ENCODE data around the gene DOP1B. TPM values are rescaled to one million over a fixed set of nuclear protein-coding genes. Genes with fewer than 3 reads are reported as not detected.
A peak's percentile ranks its signal among the peaks of the same experiment; 100 is the strongest.
"Not testable (repeated sequence)": the region's sequence is repeated elsewhere in the genome, so short reads cannot be mapped to it uniquely, and the experiment has no call there.

The DOP1B gene
- total RNA-seq, 1 donor from 2014 or later = 5.9 TPM

GRCh38 chr21:36134803-36135390 lies 21.7 kb upstream of the DOP1B start, which contains the start of gene CBR3:
Gene CBR3, plus strand, starts transcription at chr21:36135079. Its CDS starts 114 bp downstream, at chr21:36135193.
- no peak for DNase-seq (ENCODE audit: low read depth, low spot score)

GRCh38 chr21:36135391-36136102 lies 21.1 kb upstream of the DOP1B start:
- no peak for DNase-seq (ENCODE audit: low read depth, low spot score)

GRCh38 chr21:36139791-36140190 lies 16.8 kb upstream of the DOP1B start:
- not testable (repeated sequence) for DNase-seq (ENCODE audit: low read depth, low spot score)

GRCh38 chr21:36141513-36141925 lies 15.1 kb upstream of the DOP1B start:
- DNase-seq (ENCODE audit: low read depth, low spot score) = no peak

GRCh38 chr21:36144233-36144632 lies 12.4 kb upstream of the DOP1B start:
- DNase-seq (ENCODE audit: low read depth, low spot score) = not testable (repeated sequence)

- no peak for DNase-seq (ENCODE audit: low read depth, low spot score)
Observed at GRCh38 chr21:36145259-36145658, 11.4 kb upstream of the DOP1B start.

GRCh38 chr21:36147911-36148310 lies 8.7 kb upstream of the DOP1B start:
- no peak for DNase-seq (ENCODE audit: low read depth, low spot score)

- no peak for DNase-seq (ENCODE audit: low read depth, low spot score)
Observed at GRCh38 chr21:36148886-36149285, 7.7 kb upstream of the DOP1B start.

GRCh38 chr21:36149788-36150711 lies 6.6 kb upstream of the DOP1B start:
- DNase-seq (ENCODE audit: low read depth, low spot score) = no peak

GRCh38 chr21:36155603-36156338 lies 853 bp upstream of the DOP1B start:
- DNase-seq (ENCODE audit: low read depth, low spot score) = no peak

- peak; percentile 96 for DNase-seq (ENCODE audit: low read depth, low spot score)
Observed at GRCh38 chr21:36156339-36156814, 247 bp upstream of the DOP1B start.

GRCh38 chr21:36159356-36159921 lies 2.8 kb downstream of the DOP1B start:
- DNase-seq (ENCODE audit: low read depth, low spot score) = no peak

- DNase-seq (ENCODE audit: low read depth, low spot score) = no peak
Observed at GRCh38 chr21:36160850-36161178, 4.2 kb downstream of the DOP1B start.

- DNase-seq (ENCODE audit: low read depth, low spot score) = no peak
Observed at GRCh38 chr21:36162631-36163030, 6.0 kb downstream of the DOP1B start.

GRCh38 chr21:36163750-36164741 lies 7.4 kb downstream of the DOP1B start:
- no peak for DNase-seq (ENCODE audit: low read depth, low spot score)

- DNase-seq (ENCODE audit: low read depth, low spot score) = no peak
Observed at GRCh38 chr21:36165356-36165755, 8.7 kb downstream of the DOP1B start.

GRCh38 chr21:36166705-36167104 lies 10.1 kb downstream of the DOP1B start:
- DNase-seq (ENCODE audit: low read depth, low spot score) = no peak

- DNase-seq (ENCODE audit: low read depth, low spot score) = no peak
Observed at GRCh38 chr21:36167541-36167940, 10.9 kb downstream of the DOP1B start.

GRCh38 chr21:36169470-36170128 lies 13.0 kb downstream of the DOP1B start:
- no peak for DNase-seq (ENCODE audit: low read depth, low spot score)
